GM21723 (cell line): Measurements from ENCODE around the gene LMBR1.
A peak's percentile ranks its signal among the peaks of the same experiment; 100 is the strongest.

Experiments
- ATAC-seq: cut with Tn5 transposase; IDR thresholded peaks from one replicate; pipeline ENCODE4 v1.9.1; 2021; ENCODE audit warnings: mild to moderate bottlenecking, moderate library complexity; ENCODE audit not compliant: unreplicated experiment

LMBR1 gene

GRCh38 chr7:156764016-156764669, 128.8 kb downstream of the LMBR1 start:
- peak; percentile 57 for ATAC-seq

- ATAC-seq, result no peak
Measured at GRCh38 chr7:156759579-156760202, 133.3 kb downstream of the LMBR1 start.

- ATAC-seq, result no peak
Measured at GRCh38 chr7:156759143-156759542, 133.8 kb downstream of the LMBR1 start.

- ATAC-seq, result no peak
Measured at GRCh38 chr7:156754201-156754600, 138.8 kb downstream of the LMBR1 start.

GRCh38 chr7:156753630-156754029, 139.4 kb downstream of the LMBR1 start:
- no peak for ATAC-seq

GRCh38 chr7:156753229-156753560, 139.8 kb downstream of the LMBR1 start:
- ATAC-seq, result no peak

- no peak for ATAC-seq
Measured at GRCh38 chr7:156752367-156753228, 140.4 kb downstream of the LMBR1 start.

GRCh38 chr7:156751319-156751718, 141.7 kb downstream of the LMBR1 start:
- ATAC-seq, result no peak

GRCh38 chr7:156747718-156748117, 145.3 kb downstream of the LMBR1 start:
- no peak for ATAC-seq

GRCh38 chr7:156746891-156747290, 146.1 kb downstream of the LMBR1 start:
- no peak for ATAC-seq

- no peak for ATAC-seq
Measured at GRCh38 chr7:156739596-156739995, 153.4 kb downstream of the LMBR1 start.

GRCh38 chr7:156735851-156736250, 157.1 kb downstream of the LMBR1 start:
- ATAC-seq, result no peak

GRCh38 chr7:156733638-156734037, 159.3 kb downstream of the LMBR1 start:
- no peak for ATAC-seq

GRCh38 chr7:156732091-156732625, 160.8 kb downstream of the LMBR1 start:
- no peak for ATAC-seq

GRCh38 chr7:156731651-156732050, 161.3 kb downstream of the LMBR1 start:
- no peak for ATAC-seq

GRCh38 chr7:156725936-156726335, 167.0 kb downstream of the LMBR1 start:
- ATAC-seq, result no peak

- no peak for ATAC-seq
Measured at GRCh38 chr7:156725073-156725472, 167.9 kb downstream of the LMBR1 start.

GRCh38 chr7:156722043-156722826, 170.7 kb downstream of the LMBR1 start:
- ATAC-seq, result no peak

GRCh38 chr7:156703773-156704482, 189.1 kb downstream of the LMBR1 start:
- no peak for ATAC-seq

GRCh38 chr7:156703209-156703608, 189.8 kb downstream of the LMBR1 start:
- ATAC-seq, result no peak
